GM12872 (cell line): ENCODE results near the gene MYO18B.

Experiments
- TF ChIP-seq, protein P1 (sequence below): IDR thresholded peaks from 3 replicates; pipeline ENCODE4 v1.5.1; 2011; ENCODE audit warnings: low read depth, mild to moderate bottlenecking, low read length, moderate library complexity; ENCODE audit not compliant: insufficient read depth

The MYO18B gene

DNA sequence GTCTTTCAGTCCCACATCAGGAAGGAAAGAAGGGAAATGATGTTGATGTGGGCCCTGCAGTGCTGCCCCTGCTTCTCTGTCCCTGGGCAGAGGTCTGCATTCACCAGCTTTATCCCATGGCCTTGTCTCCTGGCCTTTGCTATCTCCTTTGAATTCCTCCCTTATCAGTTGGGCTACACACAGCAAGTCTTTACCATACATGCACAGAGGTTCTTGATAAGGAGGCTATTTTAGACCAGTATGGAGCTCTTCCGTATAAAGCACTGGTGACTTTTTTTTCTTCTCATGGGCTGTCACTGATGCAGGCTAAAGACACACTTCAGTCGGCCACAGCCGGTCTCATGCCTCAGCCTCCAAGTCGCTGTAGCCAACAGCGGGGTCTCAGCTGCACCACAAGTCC, 20.2 kb downstream of the MYO18B start:
- TF ChIP-seq, protein P1, sequence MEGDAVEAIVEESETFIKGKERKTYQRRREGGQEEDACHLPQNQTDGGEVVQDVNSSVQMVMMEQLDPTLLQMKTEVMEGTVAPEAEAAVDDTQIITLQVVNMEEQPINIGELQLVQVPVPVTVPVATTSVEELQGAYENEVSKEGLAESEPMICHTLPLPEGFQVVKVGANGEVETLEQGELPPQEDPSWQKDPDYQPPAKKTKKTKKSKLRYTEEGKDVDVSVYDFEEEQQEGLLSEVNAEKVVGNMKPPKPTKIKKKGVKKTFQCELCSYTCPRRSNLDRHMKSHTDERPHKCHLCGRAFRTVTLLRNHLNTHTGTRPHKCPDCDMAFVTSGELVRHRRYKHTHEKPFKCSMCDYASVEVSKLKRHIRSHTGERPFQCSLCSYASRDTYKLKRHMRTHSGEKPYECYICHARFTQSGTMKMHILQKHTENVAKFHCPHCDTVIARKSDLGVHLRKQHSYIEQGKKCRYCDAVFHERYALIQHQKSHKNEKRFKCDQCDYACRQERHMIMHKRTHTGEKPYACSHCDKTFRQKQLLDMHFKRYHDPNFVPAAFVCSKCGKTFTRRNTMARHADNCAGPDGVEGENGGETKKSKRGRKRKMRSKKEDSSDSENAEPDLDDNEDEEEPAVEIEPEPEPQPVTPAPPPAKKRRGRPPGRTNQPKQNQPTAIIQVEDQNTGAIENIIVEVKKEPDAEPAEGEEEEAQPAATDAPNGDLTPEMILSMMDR, result no peak

DNA sequence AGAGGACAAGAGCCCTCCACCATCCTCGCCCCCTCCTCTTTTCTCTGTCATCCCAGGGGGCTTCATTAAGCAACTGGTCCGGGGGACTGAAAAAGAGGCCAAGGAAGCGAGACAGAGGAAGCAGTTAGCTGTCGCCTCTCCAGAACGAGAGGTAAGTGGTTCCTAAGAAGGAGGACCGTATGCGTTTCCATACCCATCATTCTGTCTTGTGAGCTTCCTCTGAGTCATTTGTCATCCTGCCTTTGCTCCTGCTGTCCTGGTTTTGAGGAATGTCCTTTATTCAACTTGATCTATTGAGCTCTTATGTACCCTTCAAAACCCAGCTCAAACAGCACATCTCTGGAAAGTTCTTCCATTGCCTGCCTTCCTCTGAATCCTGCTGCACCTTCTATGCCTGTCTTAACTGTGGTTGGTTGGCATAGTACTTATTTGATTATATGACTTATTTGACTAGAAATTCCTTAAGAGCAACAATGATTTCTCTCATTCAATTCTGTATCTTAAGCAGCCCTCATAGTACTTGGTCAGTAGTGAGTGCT, 21.3 kb downstream of the MYO18B start:
- TF ChIP-seq, protein P1, result no peak

DNA sequence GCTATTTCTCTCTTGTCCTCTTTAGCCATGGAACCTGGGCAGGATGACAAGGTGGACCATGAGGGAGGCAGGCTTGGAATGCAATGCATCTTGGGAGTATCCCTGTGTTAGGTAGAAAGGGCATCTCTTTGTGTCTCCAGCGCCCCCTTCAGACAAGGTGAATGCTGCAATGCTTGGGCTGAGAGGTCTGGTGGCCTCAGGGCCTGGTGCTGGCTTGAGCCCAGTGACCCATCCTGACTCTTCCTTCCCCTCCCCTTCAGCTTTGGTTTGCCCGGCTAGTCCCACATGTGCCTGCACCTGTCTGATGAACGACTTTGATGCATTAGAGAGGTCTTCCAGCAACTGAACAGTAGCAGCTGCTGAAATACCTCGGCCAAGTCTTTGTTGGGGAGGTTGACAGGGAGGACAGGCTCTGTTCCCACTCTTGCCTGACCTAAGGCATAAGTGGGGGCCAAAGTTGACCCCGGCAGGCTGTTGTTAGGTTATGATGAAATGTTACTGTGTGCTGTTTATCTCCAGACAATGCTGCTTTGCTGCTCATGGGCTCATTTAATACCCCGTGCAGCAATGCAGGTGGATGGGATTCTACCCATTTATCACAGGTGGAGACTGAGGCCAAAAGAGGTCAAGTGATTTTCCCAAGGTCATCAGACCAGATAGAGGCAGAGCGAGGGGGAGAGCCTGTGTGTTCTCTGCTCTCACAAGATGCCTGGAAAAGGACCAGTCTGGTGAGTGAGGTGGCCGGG, 22.5 kb downstream of the MYO18B start:
- TF ChIP-seq, protein P1, result no peak

DNA sequence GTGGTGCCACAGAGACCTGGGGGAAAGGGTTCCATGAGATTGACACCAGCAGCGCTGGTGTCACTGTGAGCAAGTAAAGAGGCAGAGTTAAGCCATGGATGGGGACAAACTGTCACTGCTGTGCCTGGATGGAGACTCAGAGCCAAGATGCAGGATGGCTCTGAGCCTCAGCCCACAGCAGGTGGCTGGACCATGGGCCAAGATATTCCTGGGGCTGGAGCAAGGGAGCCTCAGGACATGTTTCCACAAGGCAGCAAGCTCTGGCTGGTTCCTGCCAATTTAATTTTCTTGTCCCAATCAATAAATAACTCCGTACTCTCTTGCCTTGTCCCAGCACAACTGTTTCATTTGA, 23.0 kb downstream of the MYO18B start:
- TF ChIP-seq, protein P1, result no peak

DNA sequence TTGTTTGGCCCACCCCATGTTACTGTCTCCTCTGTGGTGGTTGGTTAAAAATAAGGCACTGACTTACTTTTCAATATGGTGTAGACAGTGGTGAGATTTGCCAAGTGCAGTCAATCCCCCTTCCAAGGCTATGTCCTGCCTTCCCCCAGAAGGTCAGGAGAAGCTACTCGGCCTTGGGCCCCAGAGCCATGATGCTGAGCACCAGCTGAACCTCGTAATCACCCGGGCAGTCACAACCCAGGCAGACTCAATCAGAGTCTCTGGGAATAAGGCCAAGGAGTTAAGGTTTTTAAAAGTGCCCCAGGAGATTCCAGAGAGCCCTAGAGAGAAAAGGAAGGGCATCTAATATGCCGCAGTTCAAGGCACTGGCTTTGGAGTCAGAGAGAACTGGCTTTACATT, 23.8 kb downstream of the MYO18B start:
- TF ChIP-seq, protein P1, result no peak

DNA sequence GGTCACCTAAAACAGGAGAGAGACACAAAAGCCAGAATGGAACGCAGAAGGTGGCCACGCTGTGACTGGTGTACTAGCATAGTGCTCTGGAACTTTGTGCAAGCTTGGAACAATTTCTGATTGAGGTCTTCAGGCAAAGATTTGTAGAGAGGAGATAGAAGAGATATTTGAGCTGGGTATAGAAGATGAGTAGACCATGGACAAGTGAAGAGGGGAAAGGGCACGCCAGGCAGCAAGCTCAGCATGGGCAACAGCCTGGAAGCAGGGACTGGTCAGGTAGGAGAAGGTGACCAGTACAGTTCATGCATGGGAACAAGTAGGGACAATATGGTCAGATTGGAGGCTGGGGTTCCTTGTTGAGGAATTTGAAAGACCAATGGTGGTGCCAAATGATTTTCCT, 24.4 kb downstream of the MYO18B start:
- TF ChIP-seq, protein P1, result no peak

DNA sequence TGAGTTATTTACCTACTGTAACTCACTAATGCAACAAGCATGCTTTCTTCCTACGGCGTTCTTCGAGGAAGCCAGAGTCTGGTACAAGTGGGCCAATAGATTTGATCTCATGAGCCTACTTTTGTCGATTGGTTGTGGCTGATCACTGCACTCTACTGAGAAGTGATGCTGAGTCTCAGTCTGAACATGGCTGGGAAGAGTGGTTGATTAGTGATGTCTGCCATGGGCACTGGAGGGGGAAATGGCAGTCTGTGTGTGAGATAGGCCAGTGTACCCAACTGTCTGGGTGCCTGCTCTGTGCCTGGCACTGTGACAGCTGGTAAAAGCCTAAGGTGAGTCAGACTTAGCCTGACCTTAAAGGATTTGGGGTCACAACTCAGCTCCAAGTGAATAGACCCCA, 28.3 kb downstream of the MYO18B start:
- TF ChIP-seq, protein P1, result no peak

DNA sequence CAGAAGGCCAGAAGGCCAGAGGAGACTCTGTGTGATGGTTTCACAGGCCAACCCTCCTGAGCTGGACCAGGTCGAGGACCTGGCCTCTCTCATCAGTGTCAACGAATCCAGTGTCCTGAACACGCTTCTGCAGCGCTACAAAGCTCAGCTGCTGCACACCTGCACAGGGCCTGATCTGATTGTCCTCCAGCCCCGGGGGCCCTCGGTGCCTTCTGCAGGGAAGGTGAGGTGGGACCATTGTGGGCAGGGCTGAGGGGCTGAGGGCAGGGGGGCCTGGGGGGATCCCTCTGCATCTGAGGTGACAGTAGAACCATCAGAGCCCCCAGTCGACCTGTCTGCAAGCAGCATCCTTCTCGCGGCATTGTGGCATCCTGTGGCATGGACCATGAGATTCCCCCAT, 30.3 kb downstream of the MYO18B start:
- TF ChIP-seq, protein P1, result no peak
